Measurements from ENCODE around the gene VWC2. TPM values are rescaled to one million over a fixed set of nuclear protein-coding genes. Genes with fewer than 3 reads are reported as not detected.

The VWC2 gene
- 0.09 TPM for polyA plus RNA-seq (ENCODE audit: insufficient read length)

DNA sequence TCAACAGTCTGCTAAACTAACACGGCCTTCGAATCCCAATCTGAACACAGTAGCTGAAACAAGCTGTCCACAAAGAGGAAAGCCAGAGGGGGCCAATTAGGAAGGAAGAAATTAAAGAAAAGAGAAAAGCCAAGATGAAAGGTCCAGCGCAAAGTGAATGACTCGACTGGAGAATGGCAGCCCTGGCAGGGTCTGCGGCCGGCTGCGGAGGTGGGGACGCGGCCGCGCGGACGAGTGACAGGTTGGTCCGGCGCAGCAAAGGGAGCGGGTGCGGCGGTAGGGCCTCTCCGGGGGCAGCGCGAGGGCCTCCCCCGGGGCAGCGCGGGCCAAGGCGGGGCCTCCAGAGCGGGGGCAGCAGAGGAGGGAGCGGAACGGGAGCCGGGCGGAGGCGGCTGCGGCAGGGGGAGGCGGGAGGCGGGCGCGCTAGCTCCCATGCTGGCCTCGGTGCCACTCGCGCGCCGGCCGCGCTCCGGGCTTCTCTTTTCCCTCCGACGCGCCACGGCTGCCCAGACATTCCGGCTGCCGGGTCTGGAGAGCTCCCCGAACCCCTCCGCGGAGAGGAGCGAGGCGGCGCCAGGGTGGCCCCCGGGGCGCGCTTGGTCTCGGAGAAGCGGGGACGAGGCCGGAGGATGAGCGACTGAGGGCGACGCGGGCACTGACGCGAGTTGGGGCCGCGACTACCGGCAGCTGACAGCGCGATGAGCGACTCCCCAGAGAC, at the start of gene VWC2:
TSS of gene VWC2 (plus strand) at position 421 of the 718 bp plus-strand sequence. CDS start 1,798 bp downstream, outside the sequence.
- DNase-seq (ENCODE audit: low read depth): no peak

DNA sequence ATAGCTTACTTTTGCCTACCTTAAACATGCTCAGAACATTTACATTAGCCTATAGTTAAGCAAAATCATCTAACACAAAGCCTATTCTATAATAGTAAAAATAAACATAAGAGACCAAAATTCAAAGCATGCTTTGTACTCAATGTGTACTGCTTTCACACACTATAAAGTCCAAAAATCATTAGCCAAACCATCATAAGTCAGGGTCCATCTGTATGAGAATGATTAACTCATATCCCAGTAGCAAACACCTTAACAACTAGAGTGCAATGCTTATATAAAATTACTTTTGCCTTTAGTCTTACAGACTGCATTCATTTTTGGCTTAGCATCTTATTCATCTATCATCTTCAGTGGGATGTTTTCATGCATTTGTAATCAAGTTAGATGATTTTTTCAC, 49.4 kb upstream of the VWC2 start:
- no peak for DNase-seq (ENCODE audit: low read depth)

- DNase-seq (ENCODE audit: low read depth): no peak
Observed at GRCh38 chr7:49731836-49732235, 41.6 kb upstream of the VWC2 start.

DNA sequence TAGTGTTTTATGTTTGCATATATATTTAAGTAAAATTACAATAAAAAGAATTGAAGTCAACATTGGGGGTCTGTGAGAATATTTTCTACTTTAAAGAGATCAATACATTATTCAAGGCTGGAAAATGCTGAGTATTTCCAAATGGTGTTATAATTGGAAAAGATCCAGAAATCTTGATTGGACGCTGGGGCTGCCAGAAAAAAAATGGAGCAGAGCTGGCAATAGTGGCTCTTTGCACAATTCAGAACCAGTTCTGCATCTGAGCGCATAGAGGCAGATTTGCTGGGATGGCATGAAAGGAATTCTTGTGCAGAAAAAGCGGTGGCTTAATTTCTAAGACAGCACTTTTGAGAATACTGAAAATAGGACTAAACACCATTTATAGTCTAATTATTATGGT, 10.8 kb upstream of the VWC2 start:
- no peak for DNase-seq (ENCODE audit: low read depth)

DNA sequence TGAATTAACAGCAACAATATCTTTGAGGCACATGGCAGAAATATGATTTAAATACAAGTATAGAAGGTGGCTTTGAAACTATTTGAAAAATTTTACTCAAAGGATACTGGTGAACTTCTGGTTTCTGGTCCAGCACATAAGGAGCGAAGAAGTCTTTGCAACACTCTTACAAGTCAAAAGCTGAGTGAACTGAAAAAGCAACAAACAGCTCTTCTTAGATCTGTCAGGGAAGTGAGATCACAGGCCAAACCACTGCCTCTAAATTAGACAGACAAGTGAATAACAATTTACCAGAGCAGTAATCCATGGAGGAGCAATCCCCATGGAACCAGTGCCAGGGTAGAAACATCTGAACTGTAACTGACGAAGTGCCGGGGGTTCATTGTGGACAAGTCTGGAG, 9.6 kb upstream of the VWC2 start:
- DNase-seq (ENCODE audit: low read depth): no peak

DNA sequence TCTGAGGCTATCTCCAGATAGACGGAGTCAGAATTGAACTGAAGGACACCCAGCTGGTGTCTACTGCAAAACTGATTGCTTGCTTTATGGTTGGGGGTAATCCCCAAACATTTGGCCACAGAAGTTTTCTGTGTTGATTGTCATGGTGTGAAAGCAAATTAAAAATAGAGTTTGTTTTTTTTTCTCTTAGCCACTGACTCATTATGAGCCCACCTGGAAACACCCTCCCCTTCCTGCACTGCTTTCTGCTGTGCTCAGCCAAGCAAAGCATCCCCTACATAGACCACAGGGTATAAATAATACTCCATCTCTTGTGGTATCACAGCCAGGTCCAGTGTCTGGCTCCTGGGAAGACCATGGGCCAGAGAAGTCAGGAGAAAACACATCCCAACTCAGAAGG, 6.5 kb upstream of the VWC2 start:
- no peak for DNase-seq (ENCODE audit: low read depth)

DNA sequence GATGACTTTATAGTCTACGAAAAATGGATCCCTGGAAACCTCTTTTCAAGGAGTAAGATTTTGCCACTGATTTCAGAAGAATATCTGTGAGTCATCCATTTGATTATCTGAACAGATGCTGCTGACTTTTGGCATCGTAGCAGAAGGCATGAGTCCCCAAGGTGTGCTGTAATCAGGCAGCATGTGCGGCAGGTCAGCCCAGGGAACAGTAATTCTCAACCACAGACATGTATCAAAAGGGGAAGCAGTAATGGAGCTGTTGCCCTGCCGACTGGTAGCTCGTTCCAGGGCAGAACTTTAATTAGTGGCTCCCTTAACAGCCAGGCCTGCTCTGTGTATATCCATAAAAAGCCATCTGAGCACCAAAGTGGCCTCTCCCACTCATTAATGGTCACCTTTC, 5.7 kb upstream of the VWC2 start:
- no peak for DNase-seq (ENCODE audit: low read depth)

GRCh38 chr7:49768254-49768653, 5.2 kb upstream of the VWC2 start:
- DNase-seq (ENCODE audit: low read depth): no peak

GRCh38 chr7:49768835-49769234, 4.6 kb upstream of the VWC2 start:
- no peak for DNase-seq (ENCODE audit: low read depth)

GRCh38 chr7:49769285-49769857, 4.1 kb upstream of the VWC2 start:
- no peak for DNase-seq (ENCODE audit: low read depth)

GRCh38 chr7:49770838-49771237, 2.6 kb upstream of the VWC2 start:
- no peak for DNase-seq (ENCODE audit: low read depth)

DNA sequence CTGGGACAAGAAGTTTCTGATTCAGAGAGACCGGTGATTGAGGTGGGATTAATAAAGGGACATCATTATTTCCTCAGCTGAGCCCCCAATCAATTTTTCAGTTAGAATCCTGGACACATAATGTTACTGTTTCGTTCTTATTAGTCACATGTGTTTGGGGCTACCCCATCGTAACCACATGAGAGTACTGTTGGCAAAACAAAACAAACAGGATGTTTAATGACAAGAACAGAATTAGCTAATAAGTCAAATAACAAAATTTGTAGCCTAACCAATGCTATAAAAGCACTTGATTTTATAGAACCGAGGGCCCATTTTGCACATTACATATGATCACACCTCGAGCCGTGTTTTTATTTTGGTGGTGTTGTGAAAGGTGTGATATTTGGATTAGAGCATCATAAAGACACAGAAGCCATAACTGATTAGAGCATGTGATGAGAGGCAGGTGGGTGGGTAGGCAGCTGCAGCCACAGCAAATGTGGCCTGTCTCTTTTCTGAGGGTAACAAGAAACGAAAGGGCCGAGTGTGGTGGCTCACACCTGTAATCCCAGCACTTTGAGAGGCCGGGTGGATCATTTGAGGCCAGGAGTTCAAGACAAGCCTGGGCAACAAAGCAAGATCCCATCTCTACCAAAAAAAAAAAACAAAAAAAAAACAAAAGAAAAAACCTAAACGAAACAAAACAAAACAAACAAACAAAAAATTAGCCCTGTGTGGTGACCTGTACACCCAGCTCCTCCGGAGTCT, 1.8 kb upstream of the VWC2 start:
- no peak for DNase-seq (ENCODE audit: low read depth)

- no peak for DNase-seq (ENCODE audit: low read depth)
Observed at GRCh38 chr7:49772916-49773217, 571 bp upstream of the VWC2 start.

- no peak for DNase-seq (ENCODE audit: low read depth)
Observed at GRCh38 chr7:49773936-49774458, 559 bp downstream of the VWC2 start.

GRCh38 chr7:49774459-49775064, 1.1 kb downstream of the VWC2 start:
- DNase-seq (ENCODE audit: low read depth): no peak

DNA sequence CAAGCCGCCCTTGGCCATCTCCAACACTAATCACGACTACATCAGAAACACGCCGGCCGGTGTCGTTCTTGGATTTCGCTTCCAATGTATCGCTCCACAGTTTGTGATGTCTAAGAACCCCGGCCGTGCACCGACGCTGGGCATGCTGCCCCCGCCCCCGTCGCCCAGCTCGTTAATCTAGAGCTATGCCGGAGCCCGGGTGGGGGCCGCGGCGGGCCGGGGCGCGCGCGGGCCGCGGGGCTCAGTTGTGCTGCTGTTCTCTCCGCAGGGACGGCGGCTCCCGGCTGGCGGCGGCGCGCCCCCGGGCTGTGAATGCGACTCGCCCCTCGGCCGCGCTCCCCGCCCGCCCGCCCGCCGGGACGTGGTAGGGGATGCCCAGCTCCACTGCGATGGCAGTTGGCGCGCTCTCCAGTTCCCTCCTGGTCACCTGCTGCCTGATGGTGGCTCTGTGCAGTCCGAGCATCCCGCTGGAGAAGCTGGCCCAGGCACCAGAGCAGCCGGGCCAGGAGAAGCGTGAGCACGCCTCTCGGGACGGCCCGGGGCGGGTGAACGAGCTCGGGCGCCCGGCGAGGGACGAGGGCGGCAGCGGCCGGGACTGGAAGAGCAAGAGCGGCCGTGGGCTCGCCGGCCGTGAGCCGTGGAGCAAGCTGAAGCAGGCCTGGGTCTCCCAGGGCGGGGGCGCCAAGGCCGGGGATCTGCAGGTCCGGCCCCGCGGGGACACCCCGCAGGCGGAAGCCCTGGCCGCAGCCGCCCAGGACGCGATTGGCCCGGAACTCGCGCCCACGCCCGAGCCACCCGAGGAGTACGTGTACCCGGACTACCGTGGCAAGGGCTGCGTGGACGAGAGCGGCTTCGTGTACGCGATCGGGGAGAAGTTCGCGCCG, 1.9 kb downstream of the VWC2 start:
- DNase-seq (ENCODE audit: low read depth): no peak

DNA sequence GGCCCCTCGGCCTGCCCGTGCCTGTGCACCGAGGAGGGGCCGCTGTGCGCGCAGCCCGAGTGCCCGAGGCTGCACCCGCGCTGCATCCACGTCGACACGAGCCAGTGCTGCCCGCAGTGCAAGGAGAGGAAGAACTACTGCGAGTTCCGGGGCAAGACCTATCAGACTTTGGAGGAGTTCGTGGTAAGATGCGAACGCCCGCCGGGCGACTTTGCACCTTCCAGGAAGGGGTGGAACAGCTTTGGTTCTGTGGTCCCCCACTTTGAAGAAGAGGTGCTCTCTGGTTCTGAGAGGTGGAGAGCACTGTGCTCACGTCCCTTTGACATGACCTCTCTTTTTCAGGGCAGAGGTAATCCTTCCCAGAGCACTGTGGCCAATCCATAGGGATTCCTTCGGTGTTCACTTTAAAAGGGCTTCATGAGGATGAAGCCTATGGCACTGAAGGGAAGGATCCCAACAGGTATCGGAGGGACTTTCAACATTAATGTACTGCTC, 2.6 kb downstream of the VWC2 start:
- DNase-seq (ENCODE audit: low read depth): no peak

DNA sequence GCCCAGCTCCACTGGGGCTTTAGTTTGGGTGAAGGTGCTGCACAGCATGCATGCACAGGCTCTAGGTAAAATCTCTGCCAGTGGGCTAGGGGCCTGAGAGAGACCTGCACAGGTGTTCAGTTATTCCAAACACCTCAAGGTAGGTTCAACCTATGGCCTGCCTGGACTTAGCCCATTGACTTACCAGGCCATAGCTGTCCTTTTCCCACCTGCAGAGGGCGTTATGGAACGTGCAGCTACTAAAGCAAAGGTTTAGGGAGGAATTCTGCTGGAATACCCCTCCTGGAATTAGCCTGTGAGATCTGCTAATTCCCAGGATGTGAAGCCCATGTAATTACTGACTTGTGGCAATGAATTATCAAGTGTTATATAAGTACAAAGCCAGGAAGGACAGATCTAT, 3.6 kb downstream of the VWC2 start:
- DNase-seq (ENCODE audit: low read depth): no peak

- DNase-seq (ENCODE audit: low read depth): no peak
Observed at GRCh38 chr7:49778731-49779270, 5.4 kb downstream of the VWC2 start.

- no peak for DNase-seq (ENCODE audit: low read depth)
Observed at GRCh38 chr7:49780953-49781352, 7.5 kb downstream of the VWC2 start.

- DNase-seq (ENCODE audit: low read depth): no peak
Observed at GRCh38 chr7:49781996-49782395, 8.6 kb downstream of the VWC2 start.
